ENCODE measurements around the gene EVX2. TPM values are rescaled to one million over a fixed set of nuclear protein-coding genes. Genes with fewer than 3 reads are reported as not detected.

EVX2 gene
- total RNA-seq, 1 donor from 2014 or later, result not detected

GRCh38 chr2:176096243-176096985, 12.7 kb upstream of the EVX2 start:
- no peak for DNase-seq (ENCODE audit: low read depth)

DNA sequence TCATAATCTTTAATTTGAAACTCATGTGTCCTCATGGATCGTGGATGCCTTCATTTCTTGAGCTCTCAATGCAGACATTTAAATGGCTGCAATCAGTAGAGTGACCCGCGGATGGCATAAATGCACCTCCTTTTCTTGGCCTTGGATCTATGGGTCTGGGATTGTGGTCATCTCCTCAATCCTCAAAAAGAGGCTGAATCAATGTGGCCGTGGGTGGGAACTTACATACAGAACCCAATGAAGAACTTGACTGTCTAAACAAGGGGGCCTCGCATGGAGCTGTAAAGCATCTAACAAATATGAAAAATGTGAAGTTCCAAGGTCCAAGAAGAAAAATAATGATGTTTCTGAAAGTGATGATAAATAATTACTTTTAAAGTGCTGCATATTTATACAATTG, 11.7 kb upstream of the EVX2 start:
- no peak for DNase-seq (ENCODE audit: low read depth)

DNA sequence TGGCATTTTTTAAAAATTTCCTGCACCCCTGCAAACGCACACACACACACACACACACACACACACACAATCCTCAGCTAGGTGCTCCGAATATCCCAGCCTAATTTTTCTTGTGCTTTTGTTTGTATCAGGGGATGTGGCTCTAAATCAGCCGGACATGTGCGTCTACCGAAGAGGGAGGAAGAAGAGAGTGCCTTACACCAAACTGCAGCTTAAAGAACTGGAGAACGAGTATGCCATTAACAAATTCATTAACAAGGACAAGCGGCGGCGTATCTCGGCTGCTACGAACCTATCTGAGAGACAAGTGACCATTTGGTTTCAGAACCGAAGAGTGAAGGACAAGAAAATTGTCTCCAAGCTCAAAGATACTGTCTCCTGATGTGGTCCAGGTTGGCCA, 10.6 kb upstream of the EVX2 start:
- DNase-seq (ENCODE audit: low read depth), result no peak

DNA sequence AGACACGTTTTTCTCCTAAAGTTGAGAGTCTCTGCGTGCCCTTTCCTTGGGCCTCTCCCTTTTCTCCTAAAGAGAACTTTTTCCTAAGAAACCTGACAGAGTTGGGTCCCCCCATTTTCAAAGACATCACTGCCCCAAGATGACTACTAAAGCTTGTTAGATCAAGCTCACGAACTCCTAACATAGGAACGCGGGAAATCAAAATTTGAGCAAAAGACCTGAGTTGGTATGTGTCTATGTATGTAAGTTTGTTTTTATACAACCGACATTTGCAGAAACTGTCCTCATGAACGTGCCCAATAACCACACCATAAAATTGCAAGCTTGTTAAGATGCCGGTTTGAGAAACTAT, 10.1 kb upstream of the EVX2 start:
- no peak for DNase-seq (ENCODE audit: low read depth)

DNA sequence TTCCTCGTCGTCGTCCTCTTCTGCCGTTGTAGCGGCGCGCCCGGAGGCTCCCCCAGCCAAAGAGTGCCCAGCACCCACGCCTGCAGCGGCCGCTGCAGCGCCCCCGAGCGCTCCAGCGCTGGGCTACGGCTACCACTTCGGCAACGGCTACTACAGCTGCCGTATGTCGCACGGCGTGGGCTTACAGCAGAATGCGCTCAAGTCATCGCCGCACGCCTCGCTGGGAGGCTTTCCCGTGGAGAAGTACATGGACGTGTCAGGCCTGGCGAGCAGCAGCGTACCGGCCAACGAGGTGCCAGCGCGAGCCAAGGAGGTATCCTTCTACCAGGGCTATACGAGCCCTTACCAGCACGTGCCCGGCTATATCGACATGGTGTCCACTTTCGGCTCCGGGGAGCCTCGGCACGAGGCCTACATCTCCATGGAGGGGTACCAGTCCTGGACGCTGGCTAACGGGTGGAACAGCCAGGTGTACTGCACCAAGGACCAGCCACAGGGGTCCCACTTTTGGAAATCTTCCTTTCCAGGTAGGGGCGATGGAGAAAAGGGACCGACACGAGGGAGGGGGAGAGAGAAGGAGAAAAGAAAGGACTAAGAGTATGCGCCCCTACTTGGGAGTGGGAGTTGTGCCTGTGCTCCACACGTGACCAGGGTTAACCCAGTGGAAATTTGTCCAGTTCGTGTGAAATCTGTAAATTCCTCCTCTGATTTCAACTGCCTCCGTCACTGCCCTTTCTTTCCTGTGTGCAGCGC, 9.6 kb upstream of the EVX2 start:
- DNase-seq (ENCODE audit: low read depth), result no peak

DNA sequence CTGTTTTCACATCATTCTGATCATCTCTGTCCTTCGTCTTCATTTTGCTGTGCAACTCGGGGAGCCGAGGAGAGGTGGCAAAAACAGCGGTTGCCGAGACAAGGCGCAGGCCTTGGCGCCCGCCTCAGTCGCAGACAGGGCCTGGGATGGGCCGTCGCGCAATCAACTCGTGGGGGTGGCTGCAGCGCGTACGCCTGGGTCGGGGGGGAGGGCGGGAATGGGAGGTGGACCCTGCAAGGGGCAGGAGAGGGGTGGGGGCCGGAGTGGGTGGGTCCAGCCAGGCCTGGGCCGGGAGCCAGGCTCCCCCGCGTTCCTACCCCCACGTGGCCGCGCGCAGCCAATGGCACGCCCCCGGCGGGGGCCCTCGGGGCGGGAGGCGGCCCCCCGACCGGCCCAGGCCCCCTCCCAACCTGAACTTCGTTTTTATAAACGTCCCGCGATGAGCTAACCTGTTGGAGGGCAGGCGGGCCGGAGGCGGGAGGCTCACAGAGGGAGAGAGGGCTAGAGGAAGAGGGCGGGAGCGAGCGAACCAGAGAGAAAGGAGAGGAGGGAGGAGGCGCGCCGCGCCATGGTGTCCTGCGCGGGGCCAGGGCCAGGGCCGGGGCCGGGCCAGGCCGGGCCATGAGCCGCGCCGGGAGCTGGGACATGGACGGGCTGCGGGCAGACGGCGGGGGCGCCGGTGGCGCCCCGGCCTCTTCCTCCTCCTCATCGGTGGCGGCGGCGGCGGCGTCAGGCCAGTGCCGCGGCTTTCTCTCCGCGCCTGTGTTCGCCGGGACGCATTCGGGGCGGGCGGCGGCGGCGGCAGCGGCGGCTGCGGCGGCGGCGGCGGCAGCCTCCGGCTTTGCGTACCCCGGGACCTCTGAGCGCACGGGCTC, 8.7 kb upstream of the EVX2 start, which contains the start of gene HOXD13:
TSS of gene HOXD13 (plus strand) at position 452 of the 875 bp plus-strand sequence. CDS start at position 622, 170 bp downstream.
- no peak for DNase-seq (ENCODE audit: low read depth)

GRCh38 chr2:176091329-176092258, 7.8 kb upstream of the EVX2 start:
- DNase-seq (ENCODE audit: low read depth), result no peak

DNA sequence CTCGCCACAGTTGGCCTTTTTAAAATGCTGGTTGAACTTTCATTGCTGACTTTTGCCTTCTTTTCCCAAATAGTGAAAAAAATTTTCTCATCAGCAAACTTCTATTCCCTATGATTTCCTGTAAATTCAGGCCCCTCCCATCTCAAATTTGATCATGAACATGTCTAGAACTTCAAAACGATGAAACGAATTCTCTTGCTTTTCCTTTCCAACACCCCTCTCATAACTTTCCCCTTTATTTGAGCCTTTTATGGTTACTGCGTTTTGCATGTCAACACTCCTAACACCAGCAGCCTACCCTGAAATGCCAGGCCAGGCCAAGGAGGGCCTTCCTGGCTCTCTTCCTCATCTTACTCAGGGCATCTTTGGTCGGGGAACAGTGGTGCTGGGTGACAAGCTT, 7.1 kb upstream of the EVX2 start:
- DNase-seq (ENCODE audit: low read depth), result no peak

GRCh38 chr2:176089843-176090395, 6.2 kb upstream of the EVX2 start:
- no peak for DNase-seq (ENCODE audit: low read depth)

DNA sequence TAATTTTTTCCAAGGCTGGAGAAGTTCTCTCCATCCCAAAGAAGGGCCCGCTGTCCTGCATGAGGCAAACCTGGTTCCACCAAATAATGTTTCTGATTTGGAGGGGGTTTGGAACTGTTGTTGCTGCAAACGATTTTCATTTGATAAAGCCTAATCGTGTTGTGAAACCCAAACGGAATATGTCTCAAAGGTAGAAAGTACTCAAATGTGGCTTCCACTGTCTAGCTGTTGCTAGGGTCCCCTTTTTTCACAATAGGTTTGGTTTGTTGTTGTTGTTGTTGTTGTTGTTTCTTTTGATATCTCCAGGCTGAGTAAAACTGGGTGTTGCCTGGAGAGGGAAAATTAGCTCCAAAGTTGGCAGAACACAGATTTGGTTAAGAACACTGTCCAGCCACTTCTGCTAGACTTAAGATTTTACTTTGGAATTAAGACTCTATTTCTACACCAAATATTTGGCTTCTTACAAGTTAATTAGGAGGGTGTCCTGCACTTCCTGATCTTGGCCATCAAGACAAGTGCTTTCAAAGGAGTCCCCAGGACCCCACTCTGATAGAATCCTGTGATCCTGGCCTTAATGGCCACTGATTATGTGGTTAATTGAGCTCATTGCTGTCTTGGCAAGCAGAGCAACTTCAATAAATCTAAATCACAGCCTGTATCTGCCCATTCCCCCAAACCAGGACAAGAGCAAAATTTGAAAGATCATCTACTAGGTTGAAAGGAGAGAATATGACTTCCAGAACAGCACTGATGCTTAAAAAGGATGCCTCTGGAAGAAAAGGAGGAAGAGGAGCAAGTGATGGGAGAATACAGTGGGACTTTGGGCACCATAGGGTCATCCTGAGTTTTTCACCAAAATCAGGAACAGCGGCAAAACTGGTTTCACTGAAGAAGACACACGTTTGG, 5.4 kb upstream of the EVX2 start:
- no peak for DNase-seq (ENCODE audit: low read depth)

- DNase-seq (ENCODE audit: low read depth), result no peak
Observed at GRCh38 chr2:176088048-176088936, 4.5 kb upstream of the EVX2 start.

DNA sequence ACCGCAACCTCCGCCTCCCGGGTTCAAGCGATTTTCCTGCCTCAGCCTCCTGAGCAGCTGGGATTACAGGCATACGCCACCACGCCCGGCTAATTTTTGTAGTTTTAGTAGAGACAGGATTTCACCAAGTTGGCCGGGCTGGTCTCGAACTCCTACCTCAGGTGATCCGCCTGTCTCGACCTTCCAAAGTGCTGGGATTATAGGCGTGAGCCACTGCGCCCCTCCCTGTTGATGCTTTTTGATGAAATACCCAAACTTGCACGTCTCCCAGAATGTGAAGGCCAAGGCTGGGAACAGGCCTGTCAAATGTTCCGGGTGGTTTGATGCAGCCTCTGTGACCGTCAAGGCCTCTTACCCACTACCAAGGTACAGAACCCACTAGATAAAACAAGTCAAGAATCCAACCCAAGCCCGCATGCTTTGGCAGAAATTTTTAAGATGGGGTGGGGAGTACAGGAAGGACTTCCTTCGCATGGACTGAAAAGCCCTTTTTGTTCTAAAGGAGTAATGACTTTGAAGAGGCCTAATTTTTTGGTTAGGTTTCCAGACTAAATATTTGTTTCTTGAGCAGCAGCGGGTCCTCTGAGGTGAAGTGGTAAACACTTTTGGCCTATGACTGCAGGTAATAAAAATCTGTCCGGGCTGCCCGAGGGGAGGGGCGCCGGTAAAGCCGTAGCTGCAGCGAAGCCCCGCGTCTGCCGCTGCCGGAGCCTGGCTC, 3.7 kb upstream of the EVX2 start:
- DNase-seq (ENCODE audit: low read depth), result no peak

DNA sequence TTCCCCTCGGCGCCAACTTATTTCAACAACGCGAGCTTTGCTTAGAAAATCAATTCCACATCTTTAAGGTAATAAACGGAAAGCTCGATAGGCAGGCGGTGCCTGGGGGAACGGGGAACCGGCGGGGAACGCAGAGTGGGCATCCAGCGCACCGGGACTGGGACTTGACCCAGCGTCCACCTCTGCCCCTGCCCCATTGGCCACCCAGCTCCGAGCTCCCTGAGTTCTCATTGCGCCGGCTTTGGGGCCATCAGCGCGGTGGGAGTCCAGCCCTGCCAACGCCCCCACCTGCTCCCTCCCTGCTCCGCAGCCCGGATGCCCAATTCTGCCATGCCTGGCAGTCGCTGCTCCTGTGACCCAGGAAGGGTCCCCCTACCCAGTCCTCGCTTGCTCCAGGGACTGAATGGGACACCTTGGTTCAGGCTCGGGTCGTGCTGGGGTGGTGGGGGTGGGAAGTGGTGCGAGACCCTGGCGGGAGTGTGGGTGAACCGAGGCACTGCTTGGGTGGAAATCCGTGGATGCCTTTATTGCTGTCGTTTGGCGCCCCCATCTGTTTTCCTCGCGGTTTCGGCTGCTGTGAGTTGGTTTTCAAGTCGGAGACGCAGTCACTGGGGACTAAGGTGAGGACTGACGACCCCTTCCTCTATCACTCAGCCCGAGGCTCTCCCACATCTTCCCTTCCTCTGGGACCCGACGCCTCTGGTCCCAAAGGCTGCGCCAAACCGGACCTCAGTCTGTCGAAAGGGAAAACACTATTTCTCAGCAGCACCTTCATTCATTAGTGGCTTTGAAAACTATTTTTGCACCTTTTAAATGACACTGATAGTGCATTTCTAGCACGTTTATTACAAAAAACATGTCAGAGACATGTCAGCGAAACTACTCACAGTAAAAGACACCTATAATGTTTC, 2.4 kb upstream of the EVX2 start:
- peak; percentile 13 for DNase-seq (ENCODE audit: low read depth)

- no peak for DNase-seq (ENCODE audit: low read depth)
Observed at GRCh38 chr2:176085120-176085788, 1.5 kb upstream of the EVX2 start.

- no peak for DNase-seq (ENCODE audit: low read depth)
Observed at GRCh38 chr2:176084611-176085119, 903 bp upstream of the EVX2 start.

Measured in renal cortical epithelial cell (primary cell).